NB4 (cell line): ENCODE results near the gene ASS1.
A peak's percentile ranks its signal among the peaks of the same experiment; 100 is the strongest.

Experiments
- DNase-seq: peaks from one replicate; pipeline ENCODE4 v3.0.0; 2010; ENCODE audit warnings: low read depth
- H3K4me3 ChIP-seq: one replicate; pipeline ENCODE4 v1.5.1; 2011; ENCODE audit warnings: mild to moderate bottlenecking, low read depth, low read length, moderate library complexity
- MYC ChIP-seq: IDR thresholded peaks from 2 replicates; pipeline ENCODE4 v1.6.1; 2011; ENCODE audit warnings: low read depth, low read length
- POLR2A ChIP-seq: IDR thresholded peaks from 2 replicates; pipeline ENCODE4 v1.6.1; 2011; ENCODE audit warnings: mild to moderate bottlenecking; ENCODE audit not compliant: insufficient read length; ENCODE audit errors: extremely low read depth
- TF ChIP-seq, protein P1 (sequence below): IDR thresholded peaks from 2 replicates; pipeline ENCODE4 v1.6.1; 2011; ENCODE audit warnings: low read depth, low read length
- TF ChIP-seq, protein P2 (sequence below): IDR thresholded peaks from one replicate; pipeline ENCODE4 v1.5.1; 2012; ENCODE audit warnings: low read depth, low read length

ASS1 gene

DNA sequence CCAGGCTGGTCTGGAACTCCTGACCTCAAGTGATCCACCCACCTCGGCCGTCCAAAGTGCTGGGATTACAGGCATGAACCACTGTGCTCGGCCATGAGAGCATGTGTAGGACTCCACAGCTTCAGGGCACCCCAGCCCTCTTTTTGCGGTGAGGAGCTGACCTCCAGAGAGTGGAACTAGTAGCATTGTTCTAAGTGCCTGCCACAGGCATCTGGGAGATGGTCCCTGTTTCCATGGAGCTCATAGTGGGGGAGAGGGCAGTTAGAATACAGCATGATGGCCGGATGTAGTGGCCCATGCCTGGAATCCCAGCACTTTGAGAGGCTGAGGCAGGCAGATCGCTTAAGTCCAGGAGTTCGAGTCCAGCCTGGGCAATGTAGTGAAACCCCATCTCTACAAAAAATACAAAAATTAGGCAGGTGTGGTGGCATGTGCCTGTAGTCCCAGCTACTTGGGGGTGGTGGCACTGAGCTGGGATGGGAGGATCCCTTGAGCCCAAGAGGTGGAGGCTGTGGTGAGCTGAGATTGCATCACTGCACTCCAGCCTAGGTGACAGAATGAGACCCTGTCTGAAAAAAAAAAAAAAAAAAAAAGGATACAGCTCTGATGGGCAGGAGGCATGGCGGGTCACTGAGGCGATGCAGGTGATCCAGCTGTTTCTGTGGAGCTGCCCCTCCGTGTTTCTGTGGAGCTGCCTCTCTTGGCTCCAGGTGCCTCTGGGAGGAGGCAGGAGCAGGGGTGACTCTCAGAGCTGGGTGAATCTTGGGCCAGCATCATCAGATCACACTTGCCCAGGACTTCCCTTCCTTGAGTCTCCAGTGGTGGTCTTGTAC, 4.2 kb downstream of the ASS1 start:
- no peak overlapping the region for H3K4me3 ChIP-seq
- TF ChIP-seq, protein P1, sequence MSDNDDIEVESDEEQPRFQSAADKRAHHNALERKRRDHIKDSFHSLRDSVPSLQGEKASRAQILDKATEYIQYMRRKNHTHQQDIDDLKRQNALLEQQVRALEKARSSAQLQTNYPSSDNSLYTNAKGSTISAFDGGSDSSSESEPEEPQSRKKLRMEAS = no peak
- TF ChIP-seq, protein P2, sequence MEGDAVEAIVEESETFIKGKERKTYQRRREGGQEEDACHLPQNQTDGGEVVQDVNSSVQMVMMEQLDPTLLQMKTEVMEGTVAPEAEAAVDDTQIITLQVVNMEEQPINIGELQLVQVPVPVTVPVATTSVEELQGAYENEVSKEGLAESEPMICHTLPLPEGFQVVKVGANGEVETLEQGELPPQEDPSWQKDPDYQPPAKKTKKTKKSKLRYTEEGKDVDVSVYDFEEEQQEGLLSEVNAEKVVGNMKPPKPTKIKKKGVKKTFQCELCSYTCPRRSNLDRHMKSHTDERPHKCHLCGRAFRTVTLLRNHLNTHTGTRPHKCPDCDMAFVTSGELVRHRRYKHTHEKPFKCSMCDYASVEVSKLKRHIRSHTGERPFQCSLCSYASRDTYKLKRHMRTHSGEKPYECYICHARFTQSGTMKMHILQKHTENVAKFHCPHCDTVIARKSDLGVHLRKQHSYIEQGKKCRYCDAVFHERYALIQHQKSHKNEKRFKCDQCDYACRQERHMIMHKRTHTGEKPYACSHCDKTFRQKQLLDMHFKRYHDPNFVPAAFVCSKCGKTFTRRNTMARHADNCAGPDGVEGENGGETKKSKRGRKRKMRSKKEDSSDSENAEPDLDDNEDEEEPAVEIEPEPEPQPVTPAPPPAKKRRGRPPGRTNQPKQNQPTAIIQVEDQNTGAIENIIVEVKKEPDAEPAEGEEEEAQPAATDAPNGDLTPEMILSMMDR = no peak
- TF ChIP-seq MYC (no peak), POLR2A (no peak)
- DNase-seq = no peak

DNA sequence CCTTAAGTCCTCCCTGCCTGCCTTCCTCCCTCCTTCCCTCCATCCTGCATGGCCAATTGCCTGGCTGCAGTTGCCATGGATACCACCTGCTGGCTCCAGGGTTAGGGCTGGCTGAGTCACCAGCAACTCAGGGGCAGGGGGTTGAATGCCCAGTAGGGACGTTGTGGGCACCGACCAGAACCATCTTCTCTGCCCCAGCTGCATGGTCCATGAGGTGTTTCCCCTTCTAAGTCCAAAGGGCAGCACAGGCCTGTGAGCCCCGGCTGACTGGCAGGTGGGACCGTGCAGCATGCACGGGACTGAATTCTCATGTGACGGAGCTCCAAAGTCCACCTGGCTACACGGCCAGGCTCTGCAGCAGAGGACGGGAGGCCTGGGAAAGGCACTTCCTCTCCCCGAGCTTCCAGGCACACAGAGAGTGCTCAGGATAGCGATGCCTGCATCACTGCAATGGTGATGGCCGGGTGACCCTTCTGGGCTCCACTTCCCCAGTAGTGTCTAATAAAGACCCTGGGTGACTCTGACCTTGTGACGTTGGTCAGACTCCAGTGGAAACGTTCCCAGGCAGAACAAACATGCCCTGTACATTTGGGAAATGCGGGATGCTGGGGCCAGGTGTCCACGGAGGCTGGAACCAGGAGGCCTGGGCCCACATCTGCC, 5.7 kb downstream of the ASS1 start:
- DNase-seq = no peak
- H3K4me3 ChIP-seq = no peak overlapping the region

GRCh38 chr9:130451004-130451390, 6.2 kb downstream of the ASS1 start:
- no peak overlapping the region for H3K4me3 ChIP-seq
- TF ChIP-seq, protein P2 = no peak
- DNase-seq = no peak

More for the DNA sequence above, 5.7 kb downstream of the ASS1 start:
- no peak for TF ChIP-seq MYC
- TF ChIP-seq, protein P2 = no peak
- TF ChIP-seq, protein P1 = no peak

DNA sequence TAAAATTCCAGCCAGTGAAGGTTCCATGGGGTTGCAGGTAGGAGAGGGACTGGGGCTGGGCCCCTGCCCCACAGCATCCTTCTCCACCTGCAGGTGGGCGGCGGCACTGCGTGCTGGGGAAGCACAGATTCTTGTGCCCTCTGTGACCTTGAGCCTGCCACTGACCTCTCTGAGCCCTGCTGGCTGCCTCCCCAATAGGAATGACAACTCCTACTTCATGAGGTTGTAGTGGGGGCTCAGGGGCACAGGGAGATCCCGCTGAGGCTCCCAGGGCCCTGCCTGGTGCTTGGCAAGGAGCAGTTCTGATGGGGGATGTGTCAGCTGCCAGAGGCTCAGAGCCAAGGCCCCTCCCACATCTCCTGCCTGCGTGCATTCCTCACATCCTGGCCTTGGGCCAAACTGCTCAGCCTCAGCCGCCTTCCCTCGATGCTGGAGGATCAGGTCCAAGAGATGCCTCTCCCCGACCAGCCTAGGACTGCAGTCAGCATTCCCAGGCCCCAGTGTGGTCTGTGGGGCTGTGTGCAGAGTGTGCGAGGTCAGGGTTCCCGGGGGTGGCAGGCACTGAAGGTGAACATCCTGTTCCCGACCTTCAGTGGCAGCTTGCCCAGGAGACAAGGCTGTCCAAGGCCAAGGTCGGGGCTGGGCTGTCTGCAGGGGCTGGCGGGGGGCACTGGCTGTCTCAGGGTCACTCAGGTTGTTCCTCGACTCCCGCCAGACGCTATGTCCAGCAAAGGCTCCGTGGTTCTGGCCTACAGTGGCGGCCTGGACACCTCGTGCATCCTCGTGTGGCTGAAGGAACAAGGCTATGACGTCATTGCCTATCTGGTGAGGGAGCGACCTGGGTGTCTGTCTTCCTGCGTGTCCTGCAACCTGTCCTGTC, 7.0 kb downstream of the ASS1 start:
- DNase-seq = peak; percentile 34
- H3K4me3 ChIP-seq = no peak overlapping the region
- TF ChIP-seq, protein P1 = no peak
- no peak for TF ChIP-seq POLR2A
- TF ChIP-seq, protein P2 = peak; percentile 62
- TF ChIP-seq MYC = no peak

GRCh38 chr9:130452835-130453234, 8.1 kb downstream of the ASS1 start:
- DNase-seq = no peak
- TF ChIP-seq POLR2A (no peak), MYC (no peak)
- TF ChIP-seq, protein P2 = no peak
- TF ChIP-seq, protein P1 = no peak

More at GRCh38 chr9:130452835-130453234, 8.1 kb downstream of the ASS1 start:
- no peak overlapping the region for H3K4me3 ChIP-seq
